SK-N-SH (cell line): ENCODE results near the gene GALNT14. TPM values are rescaled to one million over a fixed set of nuclear protein-coding genes. Genes with fewer than 3 reads are reported as not detected.

Experiments used
- CTCF ChIA-PET: fragments of 300-600, 350-600 bp; formaldehyde crosslinking; extraction: SDS; loops from one replicate; lab custom pipeline; 2021; lab: Yijun Ruan, JAX
- POLR2A ChIA-PET: fragments of 350-600 bp; sonication (Branson Sonifier 250); formaldehyde crosslinking; extraction: SDS; loops from one replicate; lab custom pipeline; 2020; ENCODE audit warnings: antibody characterized with exemption, inconsistent platforms; lab: Yijun Ruan, JAX
- DNase-seq: peaks from one replicate; pipeline ENCODE4 v3.0.0; 2012
- H2AFZ ChIP-seq: fragments of 200-600 bp; sonication (generic); 2 replicates; pipeline ENCODE4 v1.8.1; 2016; ENCODE audit warnings: antibody characterized with exemption, mild to moderate bottlenecking, low read depth
- H3F3A ChIP-seq: fragments of 200-600 bp; sonication (generic); replicated peaks from 2 replicates; pipeline ENCODE3; 2016; ENCODE audit warnings: antibody characterized with exemption, mild to moderate bottlenecking; ENCODE audit not compliant: insufficient read depth
- H3K27ac ChIP-seq, 2 experiments: fragments of 200-500 bp in 1 of 2; fragments of 200-600 bp in 1 of 2; sonication (Bioruptor generic) in 1 of 2; sonication (generic), shearing (Covaris generic) in 1 of 2; 2 replicates each; pipeline versions ENCODE4 v1.5.1 to v1.6.1; 2014 to 2016; ENCODE audit warnings: low read depth in 2 of 2, inconsistent platforms in 1 of 2, low read length in 1 of 2, mild to moderate bottlenecking in 1 of 2, mixed read lengths in 1 of 2
- H3K27me3 ChIP-seq: fragments of 200-600 bp; sonication (generic), shearing (Covaris generic); 2 replicates; pipeline ENCODE4 v1.6.1; 2016; ENCODE audit warnings: mixed run types; ENCODE audit not compliant: insufficient read depth
- H3K36me3 ChIP-seq, 2 experiments: fragments of 200-500 bp in 1 of 2; fragments of 200-600 bp in 1 of 2; sonication (Bioruptor generic) in 1 of 2; sonication (generic) in 1 of 2; replicated peaks in 1 of 2; 2 replicates each; pipeline versions ENCODE3 to v1.5.1; 2014 to 2016; ENCODE audit warnings: low read length in 1 of 2, mild to moderate bottlenecking in 1 of 2; ENCODE audit not compliant: insufficient read depth in 2 of 2, control insufficient read depth in 1 of 2
- H3K4me1 ChIP-seq, 2 experiments: fragments of 200-500 bp in 1 of 2; fragments of 200-600 bp in 1 of 2; sonication (Bioruptor generic) in 1 of 2; sonication (generic), shearing (Covaris generic) in 1 of 2; 2 replicates each; pipeline versions ENCODE4 v1.5.1 to v1.6.1; 2014 to 2016; ENCODE audit warnings: low read depth in 1 of 2, low read length in 1 of 2, mixed run types in 1 of 2; ENCODE audit not compliant: insufficient read depth in 2 of 2, control insufficient read depth in 1 of 2
- H3K4me2 ChIP-seq: fragments of 200-600 bp; sonication (generic), shearing (Covaris generic); 2 replicates; pipeline ENCODE4 v1.6.1; 2017; ENCODE audit warnings: mixed run types
- H3K4me3 ChIP-seq, 2 experiments: fragments of 200-500 bp in 1 of 2; fragments of 200-600 bp in 1 of 2; sonication (Bioruptor generic) in 1 of 2; sonication (generic), shearing (Covaris generic) in 1 of 2; 2 replicates each; pipeline versions ENCODE4 v1.5.1 to v1.8.1; 2014 to 2016; ENCODE audit warnings: low read depth in 2 of 2, inconsistent platforms in 1 of 2, low read length in 1 of 2, mild to moderate bottlenecking in 1 of 2, mixed read lengths in 1 of 2, moderate library complexity in 1 of 2
- H3K79me2 ChIP-seq: fragments of 200-600 bp; sonication (generic); 2 replicates; pipeline ENCODE4 v1.8.1; 2017; ENCODE audit warnings: mild to moderate bottlenecking; ENCODE audit not compliant: insufficient read depth
- H3K9ac ChIP-seq: fragments of 200-600 bp; sonication (generic); 2 replicates; pipeline ENCODE4 v1.6.1; 2017; ENCODE audit warnings: mixed run types
- H3K9me2 ChIP-seq: fragments of 200-600 bp; sonication (generic); 2 replicates; pipeline ENCODE4 v1.6.1; 2017; ENCODE audit warnings: mixed run types
- H3K9me3 ChIP-seq: fragments of 200-600 bp; sonication (generic); 2 replicates; pipeline ENCODE4 v1.6.1; 2017; ENCODE audit warnings: mixed run types, mild to moderate bottlenecking, moderate library complexity
- H4K20me1 ChIP-seq: fragments of 200-600 bp; sonication (generic); 2 replicates; pipeline ENCODE4 v1.6.1; 2017; ENCODE audit warnings: mild to moderate bottlenecking, mixed run types; ENCODE audit not compliant: insufficient read depth
- CHD2 ChIP-seq: fragments of 150-350 bp; IDR thresholded peaks from 2 replicates; pipeline ENCODE4 v1.6.1; 2018; ENCODE audit warnings: low read length; ENCODE audit not compliant: partially characterized antibody
- ELF1 ChIP-seq: IDR thresholded peaks from 2 replicates; pipeline ENCODE4 v1.4.0; 2012
- EP300 ChIP-seq, 2 experiments: IDR thresholded peaks; 2 replicates each; pipeline versions ENCODE4 v1.4.0 to v1.6.1; 2012; ENCODE audit warnings: borderline replicate concordance in 1 of 2, low read depth in 1 of 2, low read length in 1 of 2
- EZH2phosphoT487 ChIP-seq: fragments of 200-600 bp; sonication (generic); IDR thresholded peaks from 2 replicates; pipeline ENCODE4 v1.6.1; 2017; ENCODE audit warnings: low read depth, mixed run types, mild to moderate bottlenecking, antibody characterized with exemption, moderate library complexity, borderline replicate concordance
- FOSL2 ChIP-seq: IDR thresholded peaks from 2 replicates; pipeline ENCODE4 v1.4.0; 2012; ENCODE audit warnings: low read depth, mild to moderate bottlenecking, moderate library complexity, borderline replicate concordance
- FOXM1 ChIP-seq: IDR thresholded peaks from 2 replicates; pipeline ENCODE4 v1.4.0; 2012; ENCODE audit warnings: low read depth, mild to moderate bottlenecking
- GABPA ChIP-seq: IDR thresholded peaks from 2 replicates; pipeline ENCODE4 v1.4.0; 2012; ENCODE audit warnings: low read depth, mild to moderate bottlenecking
- NRF1 ChIP-seq: IDR thresholded peaks from 2 replicates; pipeline ENCODE4 v1.6.1; 2012; ENCODE audit warnings: low read depth, mild to moderate bottlenecking, low read length
- RAD21 ChIP-seq: IDR thresholded peaks from 2 replicates; pipeline ENCODE4 v1.6.1; 2012; ENCODE audit warnings: mild to moderate bottlenecking, low read length
- SMC3 ChIP-seq: IDR thresholded peaks from 2 replicates; pipeline ENCODE4 v1.6.1; 2012; ENCODE audit warnings: low read depth, low read length, improper control_type of control experiment
- TEAD4 ChIP-seq: IDR thresholded peaks from 2 replicates; pipeline ENCODE4 v1.4.0; 2012; ENCODE audit warnings: mild to moderate bottlenecking, borderline replicate concordance; ENCODE audit not compliant: insufficient read depth
- YY1 ChIP-seq: IDR thresholded peaks from 2 replicates; pipeline ENCODE4 v1.4.0; 2012; ENCODE audit warnings: low read depth, mild to moderate bottlenecking
- ZBTB33 ChIP-seq: IDR thresholded peaks from 2 replicates; pipeline ENCODE4 v1.4.0; 2012; ENCODE audit warnings: low read depth, borderline replicate concordance
- WGBS: methylation state at CpG from one replicate; pipeline ENCODE4 v1.1.6; 2017; ENCODE audit warnings: low lambda C conversion rate; 5-methylcytosine and 5-hydroxymethylcytosine counted together
- polyA plus RNA-seq, 3 experiments: library from polyadenylated mRNA; depleted of rRNA; stranded (reverse); fragments of >200 nt; gene quantifications; 2 replicates each; pipeline ENCODE4 v1.2.3, GENCODE V29; 2012
- TF ChIP-seq, protein P1 (sequence below): fragments of 150-350 bp; IDR thresholded peaks from 2 replicates; pipeline ENCODE4 v1.6.1; 2016; ENCODE audit warnings: mild to moderate bottlenecking, low read depth, low read length
- TF ChIP-seq, protein P2 (sequence below): fragments of 200-600 bp; sonication (generic); IDR thresholded peaks from 2 replicates; pipeline ENCODE4 v1.6.1; 2017; ENCODE audit warnings: antibody characterized with exemption, mild to moderate bottlenecking, moderate library complexity

The GALNT14 gene
- polyA plus RNA-seq, 1 of the 3 experiments (the other 2 are of a cell fraction) = 1.6 TPM

- DNase-seq = no peak
- Histone ChIP-seq H3K4me3 (no peak overlapping the region), H3K4me2 (no peak overlapping the region), H3K9ac (no peak overlapping the region), H2AFZ (no peak overlapping the region), H3K9me2 (no peaks in the 10 kb centered on the region), H3F3A (no peaks in the 10 kb centered on the region), H4K20me1 (no peaks in the 10 kb centered on the region), H3K4me1 (peaks cover 0 to 28% of the 10 kb centered on the region in 2 experiments; a peak in 2 of 4 replicates), H3K27ac (peak overlapping the region in 1 of 2 experiments; percentile 22; a peak in 1 of 4 replicates), H3K36me3 (no peaks in the 10 kb centered on the region), H3K79me2 (no peaks in the 10 kb centered on the region), H3K9me3 (no peaks in the 10 kb centered on the region), H3K27me3 (no peaks in the 10 kb centered on the region)
- TF ChIP-seq, protein P1, sequence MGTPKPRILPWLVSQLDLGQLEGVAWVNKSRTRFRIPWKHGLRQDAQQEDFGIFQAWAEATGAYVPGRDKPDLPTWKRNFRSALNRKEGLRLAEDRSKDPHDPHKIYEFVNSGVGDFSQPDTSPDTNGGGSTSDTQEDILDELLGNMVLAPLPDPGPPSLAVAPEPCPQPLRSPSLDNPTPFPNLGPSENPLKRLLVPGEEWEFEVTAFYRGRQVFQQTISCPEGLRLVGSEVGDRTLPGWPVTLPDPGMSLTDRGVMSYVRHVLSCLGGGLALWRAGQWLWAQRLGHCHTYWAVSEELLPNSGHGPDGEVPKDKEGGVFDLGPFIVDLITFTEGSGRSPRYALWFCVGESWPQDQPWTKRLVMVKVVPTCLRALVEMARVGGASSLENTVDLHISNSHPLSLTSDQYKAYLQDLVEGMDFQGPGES = no peak
- TF ChIP-seq TEAD4 (no peak), RAD21 (no peak), YY1 (no peak), ZBTB33 (no peak), NRF1 (no peak), EZH2phosphoT487 (no peak), FOXM1 (no peak), FOSL2 (no peak), GABPA (no peak), CHD2 (no peak), SMC3 (no peak), EP300 (IDR thresholded peaks at IDR 0.05; ENCODE audit: borderline replicate concordance in 1 of 2, low read depth in 1 of 2, low read length in 1 of 2) (no peak), ELF1 (no peak)
- TF ChIP-seq, protein P2, sequence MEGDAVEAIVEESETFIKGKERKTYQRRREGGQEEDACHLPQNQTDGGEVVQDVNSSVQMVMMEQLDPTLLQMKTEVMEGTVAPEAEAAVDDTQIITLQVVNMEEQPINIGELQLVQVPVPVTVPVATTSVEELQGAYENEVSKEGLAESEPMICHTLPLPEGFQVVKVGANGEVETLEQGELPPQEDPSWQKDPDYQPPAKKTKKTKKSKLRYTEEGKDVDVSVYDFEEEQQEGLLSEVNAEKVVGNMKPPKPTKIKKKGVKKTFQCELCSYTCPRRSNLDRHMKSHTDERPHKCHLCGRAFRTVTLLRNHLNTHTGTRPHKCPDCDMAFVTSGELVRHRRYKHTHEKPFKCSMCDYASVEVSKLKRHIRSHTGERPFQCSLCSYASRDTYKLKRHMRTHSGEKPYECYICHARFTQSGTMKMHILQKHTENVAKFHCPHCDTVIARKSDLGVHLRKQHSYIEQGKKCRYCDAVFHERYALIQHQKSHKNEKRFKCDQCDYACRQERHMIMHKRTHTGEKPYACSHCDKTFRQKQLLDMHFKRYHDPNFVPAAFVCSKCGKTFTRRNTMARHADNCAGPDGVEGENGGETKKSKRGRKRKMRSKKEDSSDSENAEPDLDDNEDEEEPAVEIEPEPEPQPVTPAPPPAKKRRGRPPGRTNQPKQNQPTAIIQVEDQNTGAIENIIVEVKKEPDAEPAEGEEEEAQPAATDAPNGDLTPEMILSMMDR = no peak
- 67% methylated on average over 19 of the region's 19 CpGs for WGBS
- POLR2A ChIA-PET = no interaction called here
- CTCF ChIA-PET = interaction anchor here (1.4 kb wide), 1 partner anchor 16 kb away, joined by 6 read pairs; no protein-coding TSS in a partner anchor
Measured at GRCh38 chr2:30931841-30932407, 206.3 kb downstream of the GALNT14 start.
